KOPT-K1 (cell line): ENCODE measurements around the gene BIN2.
A peak's percentile ranks its signal among the peaks of the same experiment; 100 is the strongest.

Source experiments
- H3K27ac ChIP-seq: fragments of 200-600 bp; sonication (generic); 2 replicates; pipeline ENCODE4 v1.5.1; 2016; ENCODE audit warnings: antibody characterized with exemption, mild to moderate bottlenecking, low read depth, low read length; ENCODE audit not compliant: poor library complexity, severe bottlenecking
- H3K36me3 ChIP-seq: fragments of 200-600 bp; sonication (generic); 2 replicates; pipeline ENCODE4 v1.5.1; 2017; ENCODE audit warnings: antibody characterized with exemption, mild to moderate bottlenecking, low read length, moderate library complexity; ENCODE audit not compliant: insufficient read depth
- H3K9me3 ChIP-seq: fragments of 200-600 bp; sonication (generic); 2 replicates; pipeline ENCODE4 v1.5.1; 2017; ENCODE audit warnings: antibody characterized with exemption, low read length, mild to moderate bottlenecking; ENCODE audit not compliant: insufficient read depth, poor library complexity, severe bottlenecking

Gene BIN2

GRCh38 chr12:51323966-51324895 is at the start of gene BIN2:
BIN2 (minus strand) TSS chr12:51324174; CDS start chr12:51324102, 72 bp downstream.
- no peaks in the 10 kb centered on the region for H3K9me3 ChIP-seq
- peaks cover 4% of the 10 kb centered on the region; the same call in 1 of the 2 replicates for H3K36me3 ChIP-seq
- H3K27ac ChIP-seq: peak within 1 kb of the TSS; percentile 93

- Histone ChIP-seq H3K9me3 (no peaks in the 10 kb centered on the region), H3K27ac (no peak overlapping the region), H3K36me3 (peaks cover 68% of the 10 kb centered on the region)
Measured at GRCh38 chr12:51373187-51373586, 49.2 kb upstream of the BIN2 start.

GRCh38 chr12:51372021-51372420 is 48.0 kb upstream of the BIN2 start:
- Histone ChIP-seq H3K27ac (no peak overlapping the region), H3K36me3 (peaks cover 67% of the 10 kb centered on the region), H3K9me3 (no peaks in the 10 kb centered on the region)

GRCh38 chr12:51371295-51371953 is 47.5 kb upstream of the BIN2 start:
- no peak overlapping the region for H3K27ac ChIP-seq
- H3K36me3 ChIP-seq: peaks cover 65% of the 10 kb centered on the region
- H3K9me3 ChIP-seq: no peaks in the 10 kb centered on the region

- H3K9me3 ChIP-seq: no peaks in the 10 kb centered on the region
- H3K36me3 ChIP-seq: peaks cover 65% of the 10 kb centered on the region
- no peak overlapping the region for H3K27ac ChIP-seq
Measured at GRCh38 chr12:51370667-51371066, 46.7 kb upstream of the BIN2 start.

- peak overlapping the region; percentile 68 for H3K27ac ChIP-seq
- no peaks in the 10 kb centered on the region for H3K9me3 ChIP-seq
- H3K36me3 ChIP-seq: peaks cover 66% of the 10 kb centered on the region
Measured at GRCh38 chr12:51369581-51369980, 45.6 kb upstream of the BIN2 start.

- H3K36me3 ChIP-seq: peaks cover 66% of the 10 kb centered on the region
- peak overlapping the region; percentile 68 for H3K27ac ChIP-seq
Measured at GRCh38 chr12:51368640-51369517, 44.9 kb upstream of the BIN2 start.

GRCh38 chr12:51365276-51365675 is 41.3 kb upstream of the BIN2 start:
- Histone ChIP-seq H3K36me3 (peaks cover 72% of the 10 kb centered on the region; the same call in 1 of the 2 replicates), H3K9me3 (no peaks in the 10 kb centered on the region), H3K27ac (no peak overlapping the region)

More at GRCh38 chr12:51368640-51369517, 44.9 kb upstream of the BIN2 start:
- no peaks in the 10 kb centered on the region for H3K9me3 ChIP-seq

GRCh38 chr12:51364001-51364400 is 40.0 kb upstream of the BIN2 start:
- no peak overlapping the region for H3K27ac ChIP-seq
- peaks cover 85% of the 10 kb centered on the region for H3K36me3 ChIP-seq
- H3K9me3 ChIP-seq: no peaks in the 10 kb centered on the region

- H3K9me3 ChIP-seq: no peaks in the 10 kb centered on the region
- no peak overlapping the region for H3K27ac ChIP-seq
- peaks cover 94% of the 10 kb centered on the region for H3K36me3 ChIP-seq
Measured at GRCh38 chr12:51362747-51363342, 38.9 kb upstream of the BIN2 start.

GRCh38 chr12:51362307-51362706 is 38.3 kb upstream of the BIN2 start:
- peaks cover 94% of the 10 kb centered on the region for H3K36me3 ChIP-seq
- H3K27ac ChIP-seq: no peak overlapping the region
- no peaks in the 10 kb centered on the region for H3K9me3 ChIP-seq

GRCh38 chr12:51361161-51362016 is 37.4 kb upstream of the BIN2 start:
- Histone ChIP-seq H3K36me3 (peaks cover 97% of the 10 kb centered on the region), H3K9me3 (no peaks in the 10 kb centered on the region), H3K27ac (no peak overlapping the region)

- Histone ChIP-seq H3K36me3 (peaks cover 93% of the 10 kb centered on the region), H3K27ac (no peak overlapping the region), H3K9me3 (no peaks in the 10 kb centered on the region)
Measured at GRCh38 chr12:51360315-51360714, 36.3 kb upstream of the BIN2 start.

GRCh38 chr12:51359851-51360250 is 35.9 kb upstream of the BIN2 start:
- Histone ChIP-seq H3K36me3 (peaks cover 93% of the 10 kb centered on the region), H3K27ac (no peak overlapping the region), H3K9me3 (no peaks in the 10 kb centered on the region)
